ENCODE data around the gene MOB3B.

MOB3B gene

DNA sequence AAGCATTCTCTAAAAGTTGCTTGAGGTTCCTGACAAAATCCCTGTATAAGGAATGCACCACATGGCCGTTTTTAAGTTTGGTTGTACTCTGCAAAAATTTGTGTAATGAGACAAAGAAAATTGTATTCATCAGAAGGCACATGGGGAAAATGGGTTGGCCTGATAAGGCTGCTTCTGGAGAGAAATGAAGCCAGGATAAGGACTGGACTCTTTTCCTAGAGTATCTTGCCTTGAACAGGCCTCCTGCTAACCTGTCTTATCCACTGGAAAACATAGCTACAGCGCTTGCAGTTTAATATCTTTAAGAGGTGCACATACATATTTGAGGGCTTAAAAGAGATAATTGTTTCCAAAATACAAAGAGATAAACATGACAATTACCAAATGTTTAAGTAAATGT, 46.9 kb downstream of the MOB3B start:
- TF ChIP-seq, protein P1, sequence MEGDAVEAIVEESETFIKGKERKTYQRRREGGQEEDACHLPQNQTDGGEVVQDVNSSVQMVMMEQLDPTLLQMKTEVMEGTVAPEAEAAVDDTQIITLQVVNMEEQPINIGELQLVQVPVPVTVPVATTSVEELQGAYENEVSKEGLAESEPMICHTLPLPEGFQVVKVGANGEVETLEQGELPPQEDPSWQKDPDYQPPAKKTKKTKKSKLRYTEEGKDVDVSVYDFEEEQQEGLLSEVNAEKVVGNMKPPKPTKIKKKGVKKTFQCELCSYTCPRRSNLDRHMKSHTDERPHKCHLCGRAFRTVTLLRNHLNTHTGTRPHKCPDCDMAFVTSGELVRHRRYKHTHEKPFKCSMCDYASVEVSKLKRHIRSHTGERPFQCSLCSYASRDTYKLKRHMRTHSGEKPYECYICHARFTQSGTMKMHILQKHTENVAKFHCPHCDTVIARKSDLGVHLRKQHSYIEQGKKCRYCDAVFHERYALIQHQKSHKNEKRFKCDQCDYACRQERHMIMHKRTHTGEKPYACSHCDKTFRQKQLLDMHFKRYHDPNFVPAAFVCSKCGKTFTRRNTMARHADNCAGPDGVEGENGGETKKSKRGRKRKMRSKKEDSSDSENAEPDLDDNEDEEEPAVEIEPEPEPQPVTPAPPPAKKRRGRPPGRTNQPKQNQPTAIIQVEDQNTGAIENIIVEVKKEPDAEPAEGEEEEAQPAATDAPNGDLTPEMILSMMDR (IDR thresholded peaks at IDR 0.05; ENCODE audit: poor library complexity, severe bottlenecking), result no peak
- Histone ChIP-seq H3K27me3 (ENCODE audit: insufficient read depth, poor library complexity, severe bottlenecking) (no peaks in the 10 kb centered on the region), H3K27ac (ENCODE audit: poor library complexity, severe bottlenecking) (no peak overlapping the region), H3K36me3 (ENCODE audit: low read depth) (peaks cover 20% of the 10 kb centered on the region), H3K4me3 (ENCODE audit: severe bottlenecking) (no peak overlapping the region), H3K4me1 (ENCODE audit: insufficient read depth, poor library complexity, severe bottlenecking) (peaks cover 3% of the 10 kb centered on the region), H3K9me3 (ENCODE audit: severe bottlenecking) (no peaks in the 10 kb centered on the region)
- no peak for ATAC-seq (ENCODE audit: low read depth)
- no peak for DNase-seq (ENCODE audit: low spot score)

DNA sequence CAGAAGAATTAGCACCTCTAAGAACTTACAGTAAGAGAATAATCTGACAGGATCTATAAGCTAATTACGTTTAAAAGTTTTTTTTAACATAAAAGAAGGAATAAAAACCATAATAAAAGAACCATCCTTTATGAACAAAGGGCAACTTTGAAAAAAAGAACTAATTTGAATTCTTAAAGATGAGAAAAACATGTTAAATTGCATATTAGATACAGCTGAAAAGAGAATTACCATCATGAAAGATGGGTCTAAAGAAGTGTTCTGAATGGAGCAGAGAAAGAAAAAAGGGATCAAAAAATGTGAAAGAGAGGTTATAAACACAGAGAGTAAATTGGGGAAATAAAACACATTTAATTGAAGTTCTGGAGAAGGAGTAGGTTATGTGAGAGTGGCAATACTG, 51.3 kb downstream of the MOB3B start:
- H3K9me3 ChIP-seq (ENCODE audit: severe bottlenecking), result no peaks in the 10 kb centered on the region
- ATAC-seq (ENCODE audit: low read depth) (no peak), DNase-seq (ENCODE audit: low spot score) (no peak)
- H3K27me3 ChIP-seq (ENCODE audit: insufficient read depth, poor library complexity, severe bottlenecking), result no peaks in the 10 kb centered on the region
- peaks cover 12% of the 10 kb centered on the region for H3K4me1 ChIP-seq (ENCODE audit: insufficient read depth, poor library complexity, severe bottlenecking)
- H3K36me3 ChIP-seq (ENCODE audit: low read depth), result peaks cover 24% of the 10 kb centered on the region
- TF ChIP-seq, protein P1 (IDR thresholded peaks at IDR 0.05; ENCODE audit: poor library complexity, severe bottlenecking), result no peak
- no peak overlapping the region for H3K27ac ChIP-seq (ENCODE audit: poor library complexity, severe bottlenecking)
- no peak overlapping the region for H3K4me3 ChIP-seq (ENCODE audit: severe bottlenecking)

DNA sequence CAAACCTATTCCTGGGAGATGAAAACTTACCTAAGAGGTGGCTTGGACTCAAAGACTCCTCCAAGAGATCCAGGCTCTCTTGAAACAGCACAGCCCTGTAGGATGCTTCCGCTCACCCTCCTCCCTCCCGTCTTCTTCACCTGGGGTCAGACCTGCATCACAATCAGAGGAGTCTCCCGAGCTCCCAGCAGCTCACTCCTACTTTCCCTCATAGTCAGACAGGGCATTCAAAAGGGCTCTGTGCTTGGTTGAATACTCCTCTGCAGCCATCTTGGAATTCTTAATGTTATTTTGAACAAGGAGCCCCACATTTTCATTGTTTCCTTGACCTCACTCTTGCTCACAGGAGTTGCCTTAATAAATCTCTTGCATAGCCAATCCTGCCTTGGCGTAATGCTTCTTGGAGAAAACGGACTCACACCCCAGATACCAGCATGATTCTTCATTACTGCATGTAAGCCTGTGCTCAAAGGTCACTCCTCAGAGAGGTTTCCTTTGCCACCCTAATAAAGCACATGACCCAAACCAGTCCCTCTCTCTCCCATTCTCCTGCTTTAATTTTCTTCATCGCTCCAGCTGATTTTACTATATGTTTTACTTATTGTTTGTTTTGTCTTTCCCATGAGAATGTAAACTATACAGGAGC, 52.6 kb downstream of the MOB3B start:
- Histone ChIP-seq H3K27me3 (ENCODE audit: insufficient read depth, poor library complexity, severe bottlenecking) (no peaks in the 10 kb centered on the region), H3K9me3 (ENCODE audit: severe bottlenecking) (no peaks in the 10 kb centered on the region), H3K4me1 (ENCODE audit: insufficient read depth, poor library complexity, severe bottlenecking) (peaks cover 18% of the 10 kb centered on the region), H3K4me3 (ENCODE audit: severe bottlenecking) (no peak overlapping the region), H3K27ac (ENCODE audit: poor library complexity, severe bottlenecking) (no peak overlapping the region), H3K36me3 (ENCODE audit: low read depth) (peaks cover 24% of the 10 kb centered on the region)
- TF ChIP-seq, protein P1 (IDR thresholded peaks at IDR 0.05; ENCODE audit: poor library complexity, severe bottlenecking), result no peak
- ATAC-seq (ENCODE audit: low read depth) (no peak), DNase-seq (ENCODE audit: low spot score) (no peak)

DNA sequence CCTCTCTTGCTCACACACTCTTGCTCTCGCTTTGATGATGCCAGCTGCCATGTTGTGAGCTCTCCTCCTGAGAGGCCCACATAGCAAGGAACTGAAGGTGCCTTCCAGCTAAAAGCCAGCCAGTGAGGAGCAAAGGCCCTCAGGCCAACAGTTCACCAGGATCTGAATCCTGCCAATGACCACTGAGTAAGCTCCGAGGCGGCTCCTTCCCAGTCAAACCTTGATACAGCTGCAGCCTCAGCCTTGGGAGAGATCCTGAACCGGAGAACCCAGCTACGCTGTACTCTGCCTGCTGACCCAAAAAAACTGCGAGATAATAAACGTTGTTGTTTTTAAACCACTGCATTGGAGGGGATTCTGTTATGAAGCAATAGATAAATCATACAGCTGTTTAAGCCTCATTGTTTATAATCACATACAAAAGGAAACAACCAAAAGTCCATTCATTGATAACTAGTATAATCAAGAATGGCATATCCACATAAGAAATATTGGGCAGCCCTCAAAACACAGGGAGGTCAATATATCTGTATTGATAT, 54.5 kb downstream of the MOB3B start:
- peaks cover 18% of the 10 kb centered on the region for H3K4me1 ChIP-seq (ENCODE audit: insufficient read depth, poor library complexity, severe bottlenecking)
- DNase-seq (ENCODE audit: low spot score) (no peak), ATAC-seq (ENCODE audit: low read depth) (no peak)
- H3K27ac ChIP-seq (ENCODE audit: poor library complexity, severe bottlenecking), result peak overlapping the region; percentile 33
- H3K27me3 ChIP-seq (ENCODE audit: insufficient read depth, poor library complexity, severe bottlenecking), result no peaks in the 10 kb centered on the region
- peaks cover 24% of the 10 kb centered on the region for H3K36me3 ChIP-seq (ENCODE audit: low read depth)
- TF ChIP-seq, protein P1 (IDR thresholded peaks at IDR 0.05; ENCODE audit: poor library complexity, severe bottlenecking), result no peak
- H3K9me3 ChIP-seq (ENCODE audit: severe bottlenecking), result no peaks in the 10 kb centered on the region
- H3K4me3 ChIP-seq (ENCODE audit: severe bottlenecking), result no peak overlapping the region

DNA sequence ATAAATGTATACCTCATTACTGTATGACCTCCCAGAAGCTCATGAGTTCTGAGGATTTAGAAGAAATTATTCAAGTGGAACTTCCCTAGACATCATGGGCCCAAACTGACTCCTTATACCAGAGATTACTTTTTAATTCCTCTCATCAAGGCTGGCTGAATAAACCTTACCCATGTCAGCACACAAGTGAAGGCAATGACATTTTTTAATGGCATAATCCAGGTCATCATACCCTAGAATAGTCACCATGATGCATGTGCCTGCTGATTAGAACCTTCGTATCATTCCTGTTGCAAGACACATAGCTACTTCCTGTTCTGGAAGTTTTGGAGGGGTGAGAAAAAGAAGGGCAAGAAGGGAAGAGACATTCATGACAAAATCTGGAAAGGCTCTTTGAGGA, 55.3 kb downstream of the MOB3B start:
- TF ChIP-seq, protein P1 (IDR thresholded peaks at IDR 0.05; ENCODE audit: poor library complexity, severe bottlenecking), result no peak
- Histone ChIP-seq H3K27me3 (ENCODE audit: insufficient read depth, poor library complexity, severe bottlenecking) (no peaks in the 10 kb centered on the region), H3K36me3 (ENCODE audit: low read depth) (peaks cover 20% of the 10 kb centered on the region), H3K9me3 (ENCODE audit: severe bottlenecking) (no peaks in the 10 kb centered on the region), H3K4me1 (ENCODE audit: insufficient read depth, poor library complexity, severe bottlenecking) (peaks cover 18% of the 10 kb centered on the region), H3K4me3 (ENCODE audit: severe bottlenecking) (no peak overlapping the region), H3K27ac (ENCODE audit: poor library complexity, severe bottlenecking) (peak overlapping the region; percentile 33)
- no peak for DNase-seq (ENCODE audit: low spot score)
- no peak for ATAC-seq (ENCODE audit: low read depth)
